B cell (primary cell): ENCODE results near the gene DDIT4. TPM values are rescaled to one million over a fixed set of nuclear protein-coding genes. Genes with fewer than 3 reads are reported as not detected.

Experiments used
- ATAC-seq: fragments of 200-7000 bp; cut with Tn5 transposase; one replicate; pipeline ENCODE4 v1.10.0; 2021; ENCODE audit warnings: low read depth, mild to moderate bottlenecking, moderate number of reproducible peaks, moderate library complexity
- CTCF ChIA-PET: fragments of 350-600 bp; sonication (Branson Sonifier 250); formaldehyde crosslinking; loops from one replicate; lab custom pipeline; 2021; ENCODE audit warnings: antibody characterized with exemption, inconsistent platforms; lab: Charles Lee
- POLR2A ChIA-PET: fragments of 350-600 bp; sonication (Branson Sonifier 250); formaldehyde crosslinking; loops from one replicate; lab custom pipeline; 2021; ENCODE audit warnings: antibody characterized with exemption; lab: Charles Lee
- DNase-seq: peaks from one replicate; pipeline ENCODE4 v3.0.0; 2013
- H2AFZ ChIP-seq: 2 replicates; pipeline ENCODE4 v1.6.1; 2012; ENCODE audit warnings: mild to moderate bottlenecking, low read depth, low read length; ENCODE audit not compliant: insufficient read depth, poor library complexity, severe bottlenecking
- H3K27ac ChIP-seq, 2 donors: 1 replicate in 1 of 2; 2 replicates in 1 of 2; pipeline ENCODE4 v1.5.1; 2012 to 2013; ENCODE audit warnings: low read length in 2 of 2, mild to moderate bottlenecking in 2 of 2, moderate library complexity in 1 of 2
- H3K27me3 ChIP-seq, 4 experiments: fragments of 200-600 bp in 1 of 4; sonication (generic) in 1 of 4; replicated peaks in 1 of 4; 1 replicate in 2 of 4; 2 replicates in 2 of 4; pipeline versions ENCODE4 v1.6.1 to v1.7.0; 2013 to 2016; ENCODE audit warnings: low read length in 3 of 4, mild to moderate bottlenecking in 2 of 4, mixed read lengths in 1 of 4, moderate library complexity in 1 of 4; ENCODE audit not compliant: insufficient read depth in 4 of 4, control insufficient read depth in 3 of 4; ENCODE audit errors: control extremely low read depth in 1 of 4
- H3K36me3 ChIP-seq, 2 experiments: replicated peaks in 1 of 2; 1 replicate in 1 of 2; 2 replicates in 1 of 2; pipeline versions ENCODE4 v1.6.1 to v1.7.1; 2013; ENCODE audit warnings: low read length in 1 of 2; ENCODE audit not compliant: insufficient read depth in 2 of 2, control insufficient read depth in 1 of 2; ENCODE audit errors: control extremely low read depth in 1 of 2, extremely low read depth in 1 of 2
- H3K4me1 ChIP-seq, 2 donors: fragments of 200-600 bp in 1 of 2; sonication (generic) in 1 of 2; 1 replicate in 1 of 2; 2 replicates in 1 of 2; pipeline versions ENCODE4 v1.5.1 to v1.6.1; 2013 to 2017; ENCODE audit warnings: low read length in 2 of 2; ENCODE audit not compliant: control insufficient read depth in 2 of 2, insufficient read depth in 2 of 2
- H3K4me2 ChIP-seq: replicated peaks from 2 replicates; pipeline ENCODE3; 2012; ENCODE audit warnings: mild to moderate bottlenecking, low read depth, low read length; ENCODE audit not compliant: poor library complexity, severe bottlenecking
- H3K4me3 ChIP-seq, 5 experiments: fragments of 200-600 bp in 1 of 5; sonication (generic) in 1 of 5; 1 replicate in 3 of 5; 2 replicates in 2 of 5; pipeline versions ENCODE4 v1.5.1 to v1.7.0; 2011 to 2016; ENCODE audit warnings: low read length in 4 of 5, mild to moderate bottlenecking in 4 of 5, low read depth in 2 of 5, control low read depth in 1 of 5, moderate library complexity in 1 of 5; ENCODE audit not compliant: insufficient read depth in 1 of 5; ENCODE audit errors: control extremely low read depth in 1 of 5, extremely low read depth in 1 of 5
- H3K79me2 ChIP-seq: fragments of 200-600 bp; sonication (generic); one replicate; pipeline ENCODE4 v1.6.0; 2016; ENCODE audit warnings: low read length; ENCODE audit not compliant: control insufficient read depth, insufficient read depth
- H3K9ac ChIP-seq: fragments of 200-600 bp; sonication (generic); 2 replicates; pipeline ENCODE4 v1.6.1; 2017; ENCODE audit warnings: mild to moderate bottlenecking, low read length, moderate library complexity
- H3K9me3 ChIP-seq, 3 donors: one replicate each; pipeline versions ENCODE4 v1.6.1 to v1.7.1; 2013; ENCODE audit warnings: low read length in 2 of 3; ENCODE audit not compliant: control insufficient read depth in 2 of 3, insufficient read depth in 1 of 3; ENCODE audit errors: control extremely low read depth in 1 of 3
- H4K20me1 ChIP-seq: 2 replicates; pipeline ENCODE4 v1.6.0; 2012; ENCODE audit warnings: mild to moderate bottlenecking, low read length; ENCODE audit not compliant: insufficient read depth, control insufficient read depth, poor library complexity, severe bottlenecking
- H3K27ac Mint-ChIP-seq: one replicate; pipeline ENCODE4 v1.8.0; 2021; ENCODE audit warnings: mixed read lengths
- H3K27me3 Mint-ChIP-seq: one replicate; pipeline ENCODE4 v1.8.0; 2021; ENCODE audit warnings: mixed read lengths
- H3K4me1 Mint-ChIP-seq: one replicate; pipeline ENCODE4 v1.8.0; 2021; ENCODE audit warnings: mixed read lengths
- H3K4me3 Mint-ChIP-seq: one replicate; pipeline ENCODE4 v1.8.0; 2021; ENCODE audit warnings: mixed read lengths
- H3K9me3 Mint-ChIP-seq: one replicate; pipeline ENCODE4 v1.8.0; 2022; ENCODE audit warnings: mixed read lengths; ENCODE audit not compliant: insufficient read depth
- CTCF ChIP-seq: fragments of 200-600 bp; IDR thresholded peaks from one replicate; pipeline ENCODE4 v1.8.0; 2022; ENCODE audit warnings: antibody characterized with exemption, mild to moderate bottlenecking
- EZH2 ChIP-seq: IDR thresholded peaks from 2 replicates; pipeline ENCODE4 v1.6.1; 2012; ENCODE audit warnings: borderline replicate concordance, low read depth, mild to moderate bottlenecking, moderate library complexity, low read length; ENCODE audit not compliant: insufficient read depth, poor library complexity, severe bottlenecking
- WGBS: methylation state at CpG from one replicate; pipeline ENCODE4 v1.1.5; 2013; ENCODE audit warnings: missing lambda C conversion rate; ENCODE audit not compliant: insufficient coverage; 5-methylcytosine and 5-hydroxymethylcytosine counted together
- intact Hi-C: fragments of 100-400 bp; cut with micrococcal nuclease; formaldehyde crosslinking; loops from one replicate; pipeline ENCODE4 v1.10.0; 2022
- polyA plus RNA-seq: library from polyadenylated mRNA; depleted of rRNA; stranded (reverse); fragments of >200 nt; gene quantifications from 2 replicates; pipeline ENCODE4 v1.2.3, GENCODE V29; 2012
- total RNA-seq, 2 donors: library from RNA; stranded (reverse); fragments of 120-200 nt in 1 of 2; gene quantifications; 1 replicate in 1 of 2; 2 replicates in 1 of 2; pipeline versions ENCODE4 v1.2.3 to v1.2.4, GENCODE V29; 2013 to 2022

DDIT4 gene
- total and polyA plus RNA-seq, 2 donors (not counting 1 experiment from before 2014, with no cell fraction given) = 102 to 110 TPM

- intact Hi-C loops = no loop called here
- no peaks in the 10 kb centered on the region for H3K36me3 ChIP-seq
- H4K20me1 ChIP-seq = no peaks in the 10 kb centered on the region
- H3K27ac Mint-ChIP-seq = peak overlapping the region; percentile 72
- H2AFZ ChIP-seq = no peak overlapping the region
- no peak overlapping the region for H3K4me3 ChIP-seq
- peak overlapping the region; percentile 64 for H3K4me3 Mint-ChIP-seq
- WGBS = 86% methylated on average over 1 of the region's 1 CpG
- H3K4me1 ChIP-seq = peaks cover 78 to 84% of the 10 kb centered on the region in 2 donors
- TF ChIP-seq EZH2 = no peak
- TF ChIP-seq CTCF = no peak
- ATAC-seq (no peak), DNase-seq (no peak)
- peak overlapping the region; percentile 32 for H3K4me2 ChIP-seq
- H3K9me3 Mint-ChIP-seq = no peaks in the 10 kb centered on the region
- CTCF ChIA-PET = interaction anchor here (1.1 kb wide), 1 partner anchor 21 kb away, joined by 3 read pairs; no protein-coding TSS in a partner anchor
- H3K9ac ChIP-seq = no peak overlapping the region
- H3K27me3 ChIP-seq = no peaks in the 10 kb centered on the region
- POLR2A ChIA-PET = interaction anchor here (0.7 kb wide), 2 partner anchors 27 to 1734 kb away, joined by 3 to 5 read pairs; no protein-coding TSS in a partner anchor
- peak overlapping the region in 1 of 2 donors; percentile 9 for H3K27ac ChIP-seq
- peaks cover 74% of the 10 kb centered on the region for H3K4me1 Mint-ChIP-seq
- no peaks in the 10 kb centered on the region for H3K27me3 Mint-ChIP-seq
- H3K79me2 ChIP-seq = peaks cover 5% of the 10 kb centered on the region
- H3K9me3 ChIP-seq = peaks cover 0 to 3% (median 0%) of the 10 kb centered on the region in 3 donors
These were observed 23.1 kb upstream of the DDIT4 start for GRCh38 chr10:72250666-72251065.

- Mint-ChIP-seq H3K27me3 (no peaks in the 10 kb centered on the region), H3K27ac (peak overlapping the region; percentile 77), H3K4me1 (peaks cover 71% of the 10 kb centered on the region), H3K4me3 (peak overlapping the region; percentile 12), H3K9me3 (no peaks in the 10 kb centered on the region)
- no peaks in the 10 kb centered on the region for H4K20me1 ChIP-seq
- H2AFZ ChIP-seq = no peak overlapping the region
- H3K9me3 ChIP-seq = peaks cover 0 to 3% (median 0%) of the 10 kb centered on the region in 3 donors
- ChIA-PET CTCF (interaction anchor here (1.4 kb wide), 1 partner anchor 23 kb away, joined by 3 read pairs; no protein-coding TSS in a partner anchor), POLR2A (interaction anchor here (0.7 kb wide), 1 partner anchor 1733 kb away, joined by 5 read pairs; no protein-coding TSS in a partner anchor)
- intact Hi-C loops = no loop called here
- ATAC-seq (no peak), DNase-seq (no peak)
- no peaks in the 10 kb centered on the region for H3K36me3 ChIP-seq
- H3K4me3 ChIP-seq = no peak overlapping the region
- peaks cover 78 to 82% of the 10 kb centered on the region in 2 donors for H3K4me1 ChIP-seq
- no peak overlapping the region for H3K9ac ChIP-seq
- no peak for TF ChIP-seq EZH2
- TF ChIP-seq CTCF = no peak
- no CpG with 5 or more reads among the region's 6 CpGs for WGBS
- H3K4me2 ChIP-seq = no peak overlapping the region
- no peaks in the 10 kb centered on the region for H3K27me3 ChIP-seq
- no peak overlapping the region for H3K27ac ChIP-seq
- H3K79me2 ChIP-seq = peaks cover 2% of the 10 kb centered on the region
These were observed 22.1 kb upstream of the DDIT4 start for GRCh38 chr10:72251635-72252034.
